RCC 7860 (cell line): ENCODE data around the gene PRPF38A.

Experiments
- DNase-seq: peaks from one replicate; pipeline ENCODE4 v3.0.0-alpha.2; 2015; ENCODE audit warnings: low spot score
- FAIRE-seq: peaks from 2 replicates; lab custom pipeline; 2012; peaks lifted over from hg19 to GRCh38; lab: Jason Lieb, UNC

PRPF38A gene

GRCh38 chr1:52455686-52456085 lies 51.3 kb downstream of the PRPF38A start:
- DNase-seq (no peak), FAIRE-seq (no peak)

GRCh38 chr1:52460694-52461093 lies 56.3 kb downstream of the PRPF38A start:
- no peak for DNase-seq
- no peak for FAIRE-seq

GRCh38 chr1:52461821-52462220 lies 57.4 kb downstream of the PRPF38A start:
- FAIRE-seq = no peak
- no peak for DNase-seq

- no peak for FAIRE-seq
Measured at GRCh38 chr1:52463891-52464290, 59.5 kb downstream of the PRPF38A start.

GRCh38 chr1:52469108-52469507 lies 64.7 kb downstream of the PRPF38A start:
- FAIRE-seq (no peak), DNase-seq (no peak)

More at GRCh38 chr1:52463891-52464290, 59.5 kb downstream of the PRPF38A start:
- DNase-seq = no peak
